Measurements from ENCODE around the gene IREB2.

The IREB2 gene

GRCh38 chr15:78398076-78398825 is 39.8 kb upstream of the IREB2 start:
- TF ChIP-seq CTCF (IDR thresholded peaks at IDR 0.05), result no peak

GRCh38 chr15:78399091-78399490 is 38.9 kb upstream of the IREB2 start:
- TF ChIP-seq CTCF (IDR thresholded peaks at IDR 0.05), result no peak

GRCh38 chr15:78402061-78402610 is 35.9 kb upstream of the IREB2 start:
- no peak for TF ChIP-seq CTCF (IDR thresholded peaks at IDR 0.05)

GRCh38 chr15:78404125-78404524 is 33.9 kb upstream of the IREB2 start:
- TF ChIP-seq CTCF (IDR thresholded peaks at IDR 0.05), result no peak

- no peak for TF ChIP-seq CTCF (IDR thresholded peaks at IDR 0.05)
Observed at GRCh38 chr15:78405336-78405924, 32.6 kb upstream of the IREB2 start.

- TF ChIP-seq CTCF (IDR thresholded peaks at IDR 0.05), result no peak
Observed at GRCh38 chr15:78406016-78406585, 31.9 kb upstream of the IREB2 start.

GRCh38 chr15:78407608-78408354 is 30.2 kb upstream of the IREB2 start:
- TF ChIP-seq CTCF (IDR thresholded peaks at IDR 0.05), result no peak
